ENCODE results near the gene KANSL1. TPM values are rescaled to one million over a fixed set of nuclear protein-coding genes. Genes with fewer than 3 reads are reported as not detected.

The KANSL1 gene
- total and polyA plus RNA-seq, 10 of the 15 experiments (the other 5 are each of a cell fraction or from before 2014, with no cell fraction given) = 4.7 to 60.6 (median 28.0) TPM

GRCh38 chr17:45997624-45998023, 195.6 kb downstream of the KANSL1 start:
- Histone ChIP-seq H3K4me1 (ENCODE audit: control insufficient read depth, insufficient read depth, low read length) (no peaks in the 10 kb centered on the region), H3K4me2 (ENCODE audit: control insufficient read depth, insufficient read depth) (no peak overlapping the region), H3K4me3 (no peak overlapping the region), H4K20me1 (ENCODE audit: control insufficient read depth, insufficient read depth) (no peaks in the 10 kb centered on the region), H3K27me3 (replicated peaks in 1 of 2; ENCODE audit: control insufficient read depth in 2 of 2, insufficient read depth in 2 of 2, low read length in 1 of 2) (no peaks in the 10 kb centered on the region), H3K9me3 (replicated peaks; ENCODE audit: control insufficient read depth, insufficient read depth, low read length) (no peaks in the 10 kb centered on the region), H3K36me3 (ENCODE audit: control insufficient read depth in 2 of 2, insufficient read depth in 2 of 2, low read length in 1 of 2) (no peaks in the 10 kb centered on the region), H3K27ac (ENCODE audit: control insufficient read depth, insufficient read depth) (no peak overlapping the region), H3K9ac (ENCODE audit: control insufficient read depth, insufficient read depth, low read length) (no peak overlapping the region), H2AFZ (ENCODE audit: control insufficient read depth, low read depth, low read length) (no peak overlapping the region), H3K79me2 (ENCODE audit: control insufficient read depth, insufficient read depth, low read length) (no peaks in the 10 kb centered on the region)
- ChIA-PET SMC1A (ENCODE audit: uncharacterized antibody, unreplicated experiment) (interaction anchor here (1.1 kb wide), 1 partner anchor 24 kb away, joined by 3 read pairs; no protein-coding TSS in a partner anchor), POLR2A (no interaction called here), RAD21 (ENCODE audit: unreplicated experiment) (no interaction called here), CTCF (no interaction called here)
- TF ChIP-seq PRDM15 (CRISPR knock-in tag; IDR thresholded peaks at IDR 0.05) (no peak), FOXK2 (IDR thresholded peaks at IDR 0.05) (no peak), ATF2 (IDR thresholded peaks at IDR 0.05; ENCODE audit: low read length) (no peak)
- DNase-seq (ENCODE audit: low read depth, low spot score) (no peak), FAIRE-seq (no peak), ATAC-seq (no peak)
- in situ Hi-C loops (cut with MboI) (no loop called here), intact Hi-C loops (cut with micrococcal nuclease; ENCODE audit: unreplicated experiment) (no loop called here)
- BruUV-seq (replicated peaks) = no TSS peak
- WGBS (ENCODE audit: insufficient coverage, insufficient replicate concordance, low lambda C conversion rate, missing lambda C conversion rate) = 51% methylated on average over 9 of the region's 9 CpGs
